GM12878 (cell line): ENCODE results near the gene MYO1H. TPM values are rescaled to one million over a fixed set of nuclear protein-coding genes. Genes with fewer than 3 reads are reported as not detected.

Experiments
- ATAC-seq: fragments of 200-7000 bp; cut with Tn5 transposase; 3 replicates; pipeline ENCODE4 v1.9.1; 2020; ENCODE audit warnings: mild to moderate bottlenecking, moderate library complexity
- BruUV-seq: library from RNA; stranded (reverse); fragments of 400-500 nt; replicated peaks from 2 replicates; lab custom pipeline; 2021; lab: Mats Ljungman, UMichigan
- CTCF ChIA-PET: fragments of 300-600 bp; sonication (Branson Sonifier 250); formaldehyde crosslinking; extraction: SDS; loops from one replicate; lab custom pipeline; 2021; ENCODE audit warnings: inconsistent platforms; lab: Yijun Ruan, JAX
- POLR2A ChIA-PET: fragments of 350-600 bp; formaldehyde crosslinking; extraction: SDS; loops from one replicate; lab custom pipeline; 2021; ENCODE audit warnings: inconsistent platforms; lab: Charles Lee
- RAD21 ChIA-PET: fragments of 300-600 bp; sonication (Branson Sonifier 250); formaldehyde crosslinking; loops from one replicate; lab custom pipeline; 2023; ENCODE audit warnings: antibody characterized with exemption; ENCODE audit not compliant: unreplicated experiment; lab: Charles Lee
- SMC1A ChIA-PET: fragments of 300-600 bp; sonication (Branson Sonifier 250); formaldehyde crosslinking; loops from one replicate; lab custom pipeline; 2023; ENCODE audit not compliant: unreplicated experiment, uncharacterized antibody; lab: Charles Lee
- DNase-seq: peaks from one replicate; pipeline ENCODE4 v3.0.0-alpha.2; 2011; ENCODE audit warnings: low read depth, low spot score
- FAIRE-seq: peaks from 3 replicates; lab custom pipeline; 2011; peaks lifted over from hg19 to GRCh38; lab: Jason Lieb, UNC
- H2AFZ ChIP-seq: 2 replicates; pipeline ENCODE4 v1.6.0; 2011; ENCODE audit warnings: low read depth, low read length, control low read depth; ENCODE audit not compliant: control insufficient read depth
- H3K27ac ChIP-seq: 2 replicates; pipeline ENCODE4 v1.5.1; 2011; ENCODE audit warnings: control low read depth; ENCODE audit not compliant: control insufficient read depth, insufficient read depth
- H3K27me3 ChIP-seq, 2 experiments: replicated peaks in 1 of 2; 2 replicates each; pipeline versions ENCODE4 v1.6.0 to v1.6.1; 2011; ENCODE audit warnings: low read length in 1 of 2; ENCODE audit not compliant: control insufficient read depth in 2 of 2, insufficient read depth in 2 of 2
- H3K36me3 ChIP-seq, 2 experiments: 2 replicates each; pipeline ENCODE4 v1.5.1; 2011; ENCODE audit warnings: low read length in 1 of 2; ENCODE audit not compliant: control insufficient read depth in 2 of 2, insufficient read depth in 2 of 2
- H3K4me1 ChIP-seq: 2 replicates; pipeline ENCODE4 v1.6.1; 2011; ENCODE audit warnings: mild to moderate bottlenecking, low read length, moderate library complexity, mixed read lengths; ENCODE audit not compliant: control insufficient read depth, insufficient read depth
- H3K4me2 ChIP-seq: 2 replicates; pipeline ENCODE4 v1.6.0; 2011; ENCODE audit warnings: control low read depth; ENCODE audit not compliant: control insufficient read depth, insufficient read depth
- H3K4me3 ChIP-seq: fragments of 200-600 bp; sonication (generic); 2 replicates; pipeline ENCODE4 v1.5.1; 2016
- H3K79me2 ChIP-seq: 2 replicates; pipeline ENCODE4 v1.6.0; 2011; ENCODE audit warnings: low read length; ENCODE audit not compliant: control insufficient read depth, insufficient read depth
- H3K9ac ChIP-seq: 2 replicates; pipeline ENCODE4 v1.8.0; 2011; ENCODE audit warnings: low read length, control low read depth, mixed read lengths; ENCODE audit not compliant: control insufficient read depth, insufficient read depth
- H3K9me3 ChIP-seq: replicated peaks from 3 replicates; pipeline ENCODE4 v1.5.1; 2011; ENCODE audit warnings: mild to moderate bottlenecking, low read length; ENCODE audit not compliant: control insufficient read depth, insufficient read depth
- H4K20me1 ChIP-seq: 2 replicates; pipeline ENCODE4 v1.6.0; 2011; ENCODE audit not compliant: control insufficient read depth, insufficient read depth
- ASH2L ChIP-seq: fragments of 300-600, 200-600 bp; sonication (generic); IDR thresholded peaks from 2 replicates; pipeline ENCODE4 v1.6.1; 2017; ENCODE audit warnings: low read depth, mild to moderate bottlenecking, borderline replicate concordance
- ATF2 ChIP-seq: IDR thresholded peaks from 2 replicates; pipeline ENCODE4 v1.6.1; 2012; ENCODE audit warnings: low read length, inconsistent platforms
- CHD1 ChIP-seq: IDR thresholded peaks from 2 replicates; pipeline ENCODE4 v1.6.1; 2012; ENCODE audit warnings: low read depth, low read length, improper control_type of control experiment
- EED ChIP-seq: sonication (generic); IDR thresholded peaks from 2 replicates; pipeline ENCODE4 v1.6.1; 2016; ENCODE audit warnings: antibody characterized with exemption, low read depth
- EP300 ChIP-seq, 2 experiments: fragments of 150-350 bp in 1 of 2; IDR thresholded peaks; 2 replicates each; pipeline ENCODE4 v1.6.1; 2011 to 2012; ENCODE audit warnings: low read depth in 2 of 2, low read length in 2 of 2, borderline replicate concordance in 1 of 2, improper control_type of control experiment in 1 of 2, inconsistent platforms in 1 of 2; ENCODE audit not compliant: control insufficient read depth in 1 of 2
- FOS ChIP-seq: IDR thresholded peaks from 3 replicates; pipeline ENCODE4 v1.6.1; 2011; ENCODE audit warnings: borderline replicate concordance; ENCODE audit not compliant: insufficient read length; ENCODE audit errors: extremely low read depth
- MEF2A ChIP-seq: IDR thresholded peaks from 2 replicates; pipeline ENCODE4 v1.6.1; 2011; ENCODE audit warnings: low read depth, mild to moderate bottlenecking, low read length, moderate library complexity; ENCODE audit not compliant: insufficient read depth
- NR2C1 ChIP-seq: fragments of 450-650 bp; IDR thresholded peaks from 2 replicates; pipeline ENCODE4 v1.6.1; 2017; ENCODE audit warnings: antibody characterized with exemption, mild to moderate bottlenecking, moderate library complexity
- NR2C2 ChIP-seq: IDR thresholded peaks from 2 replicates; pipeline ENCODE4 v1.6.1; 2011; ENCODE audit warnings: borderline replicate concordance, low read depth; ENCODE audit not compliant: control insufficient read depth, insufficient read length
- PAX5 ChIP-seq: IDR thresholded peaks from 2 replicates; pipeline ENCODE4 v1.6.1; 2011; ENCODE audit warnings: low read depth, low read length, borderline replicate concordance
- PML ChIP-seq: IDR thresholded peaks from 2 replicates; pipeline ENCODE4 v1.6.1; 2012; ENCODE audit warnings: low read length, inconsistent platforms
- RCOR1 ChIP-seq: conservative IDR thresholded peaks from 2 replicates; pipeline ENCODE4 v1.6.1; 2012; ENCODE audit warnings: low read depth, low read length, improper control_type of control experiment
- RUNX3 ChIP-seq: IDR thresholded peaks from 2 replicates; pipeline ENCODE4 v1.6.1; 2012; ENCODE audit warnings: low read length, inconsistent platforms
- SMARCA5 ChIP-seq: fragments of 450-650 bp; IDR thresholded peaks from 2 replicates; pipeline ENCODE4 v1.6.1; 2017; ENCODE audit warnings: mild to moderate bottlenecking
- SP1 ChIP-seq: IDR thresholded peaks from one replicate; pipeline ENCODE4 v1.6.1; 2011; ENCODE audit warnings: low read depth, low read length
- WRNIP1 ChIP-seq: IDR thresholded peaks from 2 replicates; pipeline ENCODE4 v1.6.1; 2011; ENCODE audit warnings: low read depth, low read length, improper control_type of control experiment, borderline replicate concordance
- YY1 ChIP-seq: IDR thresholded peaks from 2 replicates; pipeline ENCODE4 v1.6.1; 2011; ENCODE audit warnings: low read depth, mild to moderate bottlenecking, low read length
- ZNF622 ChIP-seq: fragments of 450-650 bp; IDR thresholded peaks from 2 replicates; pipeline ENCODE4 v1.6.1; 2017; ENCODE audit warnings: mild to moderate bottlenecking, inconsistent platforms
- ZZZ3 ChIP-seq: IDR thresholded peaks from 2 replicates; pipeline ENCODE4 v1.6.1; 2011; ENCODE audit warnings: low read depth; ENCODE audit not compliant: control insufficient read depth, insufficient read length
- WGBS: methylation state at CpG from one replicate; pipeline ENCODE4 v1.1.6; 2016; ENCODE audit warnings: low lambda C conversion rate; ENCODE audit not compliant: insufficient replicate concordance, insufficient coverage; ENCODE audit errors: missing lambda C conversion rate; 5-methylcytosine and 5-hydroxymethylcytosine counted together
- in situ Hi-C: fragments of 300-500 bp; cut with MboI; formaldehyde crosslinking; loops from 9 replicates; pipeline ENCODE4 v1.14.3; 2018; ENCODE audit warnings: mixed read lengths
- intact Hi-C: fragments of 100-400 bp; cut with micrococcal nuclease; formaldehyde crosslinking; loops from one replicate; pipeline ENCODE4 v1.14.2; 2022; ENCODE audit not compliant: unreplicated experiment
- polyA plus RNA-seq, 11 experiments: library from polyadenylated mRNA; depleted of rRNA in 4 of 11; unstranded in 6 of 11; stranded (reverse) in 5 of 11; fragments of >200 nt; fragmentation: Nextera tagmentation in 4 of 11; fragmentation: Illumina TruSeq in 1 of 11; extraction: Ambion mirVana in 4 of 11; extraction: Trizol in 1 of 11; gene quantifications; 1 replicate in 1 of 11; 2 replicates in 10 of 11; pipeline versions ENCODE4 v1.2.1 to v1.2.3, GENCODE V29; 2011 to 2016; ENCODE audit warnings: inconsistent platforms in 2 of 11, missing spikeins in 2 of 11, low read depth in 1 of 11
- total RNA-seq, 4 experiments: library from RNA; depleted of rRNA in 3 of 4; stranded (reverse); fragments of >200 nt in 3 of 4; fragmentation: Illumina TruSeq in 1 of 4; extraction: Trizol in 1 of 4; gene quantifications; 2 replicates each; pipeline versions ENCODE4 v1.2.1 to v1.2.3, GENCODE V29; 2013 to 2021
- TF ChIP-seq, protein P1 (sequence below): fragments of 450-650 bp; formaldehyde crosslinking; IDR thresholded peaks from 2 replicates; pipeline ENCODE4 v1.5.0; 2022; ENCODE audit warnings: mild to moderate bottlenecking, missing genetic modification characterization

The MYO1H gene
- total and polyA plus RNA-seq, 10 of the 15 experiments (the other 5 are each of a cell fraction or from before 2014, with no cell fraction given) = 0.05 TPM; not detected in 9

- no peak overlapping the region for H3K4me2 ChIP-seq
- in situ Hi-C loops = no loop called here
- H3K27me3 ChIP-seq = no peaks in the 10 kb centered on the region; a peak in 1 of 4 replicates
- ATAC-seq (no peak), FAIRE-seq (no peak), DNase-seq (no peak)
- no peaks in the 10 kb centered on the region for H3K4me1 ChIP-seq
- H4K20me1 ChIP-seq = no peaks in the 10 kb centered on the region
- no peak overlapping the region for H3K4me3 ChIP-seq
- intact Hi-C loops = no loop called here
- H3K9me3 ChIP-seq = no peaks in the 10 kb centered on the region; the same call in 2 of the 3 replicates
- SMC1A ChIA-PET = no interaction called here
- no peak overlapping the region for H3K27ac ChIP-seq
- POLR2A ChIA-PET = no interaction called here
- no peak for TF ChIP-seq NR2C2
- TF ChIP-seq ZNF622 = no peak
- TF ChIP-seq YY1 = no peak
- no peak for TF ChIP-seq PML
- TF ChIP-seq MEF2A = no peak
- no peak for TF ChIP-seq EP300 (IDR thresholded peaks at IDR 0.05; ENCODE audit: borderline replicate concordance in 1 of 2, control insufficient read depth in 1 of 2, low read depth in 2 of 2, low read length in 2 of 2)
- TF ChIP-seq EED = no peak
- TF ChIP-seq, protein P1, sequence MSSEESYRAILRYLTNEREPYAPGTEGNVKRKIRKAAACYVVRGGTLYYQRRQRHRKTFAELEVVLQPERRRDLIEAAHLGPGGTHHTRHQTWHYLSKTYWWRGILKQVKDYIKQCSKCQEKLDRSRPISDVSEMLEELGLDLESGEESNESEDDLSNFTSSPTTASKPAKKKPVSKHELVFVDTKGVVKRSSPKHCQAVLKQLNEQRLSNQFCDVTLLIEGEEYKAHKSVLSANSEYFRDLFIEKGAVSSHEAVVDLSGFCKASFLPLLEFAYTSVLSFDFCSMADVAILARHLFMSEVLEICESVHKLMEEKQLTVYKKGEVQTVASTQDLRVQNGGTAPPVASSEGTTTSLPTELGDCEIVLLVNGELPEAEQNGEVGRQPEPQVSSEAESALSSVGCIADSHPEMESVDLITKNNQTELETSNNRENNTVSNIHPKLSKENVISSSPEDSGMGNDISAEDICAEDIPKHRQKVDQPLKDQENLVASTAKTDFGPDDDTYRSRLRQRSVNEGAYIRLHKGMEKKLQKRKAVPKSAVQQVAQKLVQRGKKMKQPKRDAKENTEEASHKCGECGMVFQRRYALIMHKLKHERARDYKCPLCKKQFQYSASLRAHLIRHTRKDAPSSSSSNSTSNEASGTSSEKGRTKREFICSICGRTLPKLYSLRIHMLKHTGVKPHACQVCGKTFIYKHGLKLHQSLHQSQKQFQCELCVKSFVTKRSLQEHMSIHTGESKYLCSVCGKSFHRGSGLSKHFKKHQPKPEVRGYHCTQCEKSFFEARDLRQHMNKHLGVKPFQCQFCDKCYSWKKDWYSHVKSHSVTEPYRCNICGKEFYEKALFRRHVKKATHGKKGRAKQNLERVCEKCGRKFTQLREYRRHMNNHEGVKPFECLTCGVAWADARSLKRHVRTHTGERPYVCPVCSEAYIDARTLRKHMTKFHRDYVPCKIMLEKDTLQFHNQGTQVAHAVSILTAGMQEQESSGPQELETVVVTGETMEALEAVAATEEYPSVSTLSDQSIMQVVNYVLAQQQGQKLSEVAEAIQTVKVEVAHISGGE (CRISPR knock-in tag) = no peak
- TF ChIP-seq CHD1 = no peak
- no peak for TF ChIP-seq SMARCA5
- no peak for TF ChIP-seq RCOR1
- no peak for TF ChIP-seq ZZZ3
- no peak for TF ChIP-seq WRNIP1
- TF ChIP-seq PAX5 = no peak
- TF ChIP-seq NR2C1 = no peak
- no peak for TF ChIP-seq ATF2
- TF ChIP-seq SP1 = no peak
- no peak for TF ChIP-seq FOS
- TF ChIP-seq RUNX3 = no peak
- TF ChIP-seq ASH2L = no peak
- H3K79me2 ChIP-seq = no peaks in the 10 kb centered on the region
- no peak overlapping the region for H3K9ac ChIP-seq
- no TSS peak for BruUV-seq
- CTCF ChIA-PET = interaction anchor here (0.6 to 1.1 kb wide), 2 partner anchors 11 to 62 kb away, joined by 3 to 4 read pairs; no protein-coding TSS in a partner anchor
- 61% methylated on average over 7 of the region's 7 CpGs for WGBS
- H3K36me3 ChIP-seq = no peaks in the 10 kb centered on the region
- H2AFZ ChIP-seq = no peak overlapping the region
- RAD21 ChIA-PET = interaction anchor here (0.5 kb wide), 1 partner anchor 11 kb away, joined by 4 read pairs; no protein-coding TSS in a partner anchor
Observed at GRCh38 chr12:109331301-109331952, 16.3 kb upstream of the MYO1H start.
